ENCODE data around the gene STAT1.

The STAT1 gene

GRCh38 chr2:191013932-191014652 lies at the start of gene STAT1:
Gene STAT1 (minus strand): TSS chr2:191014171. CDS start chr2:191010003, 4,168 bp downstream.
- H3K27ac ChIP-seq (ENCODE audit: low read length): peak within 1 kb of the TSS; percentile 86
- no peaks in the 10 kb centered on the region for H3K27me3 ChIP-seq (ENCODE audit: control insufficient read depth in 1 of 2, insufficient read depth in 2 of 2, low read length in 2 of 2)
- H3K9ac ChIP-seq (ENCODE audit: low read length in 2 of 2): peak within 1 kb of the TSS; percentile 86 to 93
- peaks cover 2 to 11% of the 10 kb centered on the region in 2 donors for H3K36me3 ChIP-seq (ENCODE audit: control insufficient read depth in 2 of 2, insufficient read depth in 2 of 2, low read length in 2 of 2)
- no peaks in the 10 kb centered on the region for H3K9me3 ChIP-seq (ENCODE audit: control insufficient read depth in 2 of 2, low read length in 2 of 2)
- H3K4me3 ChIP-seq (ENCODE audit: low read length in 2 of 2): peak within 1 kb of the TSS; percentile 97 to 99
- H3K4me1 ChIP-seq (ENCODE audit: control insufficient read depth, insufficient read depth, low read length): peaks cover 24% of the 10 kb centered on the region

GRCh38 chr2:191063584-191063983 lies 49.6 kb upstream of the STAT1 start:
- Histone ChIP-seq H3K27me3 (ENCODE audit: control insufficient read depth in 1 of 2, insufficient read depth in 2 of 2, low read length in 2 of 2) (no peaks in the 10 kb centered on the region), H3K4me3 (ENCODE audit: low read length in 2 of 2) (no peak overlapping the region), H3K36me3 (ENCODE audit: control insufficient read depth in 2 of 2, insufficient read depth in 2 of 2, low read length in 2 of 2) (no peaks in the 10 kb centered on the region), H3K9ac (ENCODE audit: low read length in 2 of 2) (no peak overlapping the region), H3K9me3 (ENCODE audit: control insufficient read depth in 2 of 2, low read length in 2 of 2) (no peaks in the 10 kb centered on the region), H3K4me1 (ENCODE audit: control insufficient read depth, insufficient read depth, low read length) (no peaks in the 10 kb centered on the region), H3K27ac (ENCODE audit: low read length) (no peak overlapping the region)

GRCh38 chr2:191061381-191061980 lies 47.5 kb upstream of the STAT1 start:
- no peaks in the 10 kb centered on the region for H3K36me3 ChIP-seq (ENCODE audit: control insufficient read depth in 2 of 2, insufficient read depth in 2 of 2, low read length in 2 of 2)
- H3K4me1 ChIP-seq (ENCODE audit: control insufficient read depth, insufficient read depth, low read length): no peaks in the 10 kb centered on the region
- no peaks in the 10 kb centered on the region for H3K9me3 ChIP-seq (ENCODE audit: control insufficient read depth in 2 of 2, low read length in 2 of 2)
- no peak overlapping the region for H3K9ac ChIP-seq (ENCODE audit: low read length in 2 of 2)
- no peaks in the 10 kb centered on the region for H3K27me3 ChIP-seq (ENCODE audit: control insufficient read depth in 1 of 2, insufficient read depth in 2 of 2, low read length in 2 of 2)
- H3K4me3 ChIP-seq (ENCODE audit: low read length in 2 of 2): no peak overlapping the region
- no peak overlapping the region for H3K27ac ChIP-seq (ENCODE audit: low read length)

- Histone ChIP-seq H3K27ac (ENCODE audit: low read length) (no peak overlapping the region), H3K27me3 (ENCODE audit: control insufficient read depth in 1 of 2, insufficient read depth in 2 of 2, low read length in 2 of 2) (no peaks in the 10 kb centered on the region), H3K4me1 (ENCODE audit: control insufficient read depth, insufficient read depth, low read length) (no peaks in the 10 kb centered on the region), H3K4me3 (ENCODE audit: low read length in 2 of 2) (no peak overlapping the region), H3K36me3 (ENCODE audit: control insufficient read depth in 2 of 2, insufficient read depth in 2 of 2, low read length in 2 of 2) (no peaks in the 10 kb centered on the region), H3K9ac (ENCODE audit: low read length in 2 of 2) (no peak overlapping the region), H3K9me3 (ENCODE audit: control insufficient read depth in 2 of 2, low read length in 2 of 2) (no peaks in the 10 kb centered on the region)
These were observed 45.3 kb upstream of the STAT1 start for GRCh38 chr2:191059308-191059707.

- Histone ChIP-seq H3K4me3 (ENCODE audit: low read length in 2 of 2) (no peak overlapping the region), H3K27ac (ENCODE audit: low read length) (no peak overlapping the region), H3K27me3 (ENCODE audit: control insufficient read depth in 1 of 2, insufficient read depth in 2 of 2, low read length in 2 of 2) (no peaks in the 10 kb centered on the region)
These were observed 42.3 kb upstream of the STAT1 start for GRCh38 chr2:191056228-191056627.

GRCh38 chr2:191053256-191053655 lies 39.3 kb upstream of the STAT1 start:
- no peak overlapping the region for H3K9ac ChIP-seq (ENCODE audit: low read length in 2 of 2)
- H3K36me3 ChIP-seq (ENCODE audit: control insufficient read depth in 2 of 2, insufficient read depth in 2 of 2, low read length in 2 of 2): no peaks in the 10 kb centered on the region
- H3K27ac ChIP-seq (ENCODE audit: low read length): no peak overlapping the region
- H3K9me3 ChIP-seq (ENCODE audit: control insufficient read depth in 2 of 2, low read length in 2 of 2): no peaks in the 10 kb centered on the region
- no peak overlapping the region for H3K4me3 ChIP-seq (ENCODE audit: low read length in 2 of 2)
- H3K27me3 ChIP-seq (ENCODE audit: control insufficient read depth in 1 of 2, insufficient read depth in 2 of 2, low read length in 2 of 2): no peaks in the 10 kb centered on the region
- H3K4me1 ChIP-seq (ENCODE audit: control insufficient read depth, insufficient read depth, low read length): no peaks in the 10 kb centered on the region

More at GRCh38 chr2:191056228-191056627, 42.3 kb upstream of the STAT1 start:
- H3K9me3 ChIP-seq (ENCODE audit: control insufficient read depth in 2 of 2, low read length in 2 of 2): no peaks in the 10 kb centered on the region
- H3K9ac ChIP-seq (ENCODE audit: low read length in 2 of 2): no peak overlapping the region
- no peaks in the 10 kb centered on the region for H3K36me3 ChIP-seq (ENCODE audit: control insufficient read depth in 2 of 2, insufficient read depth in 2 of 2, low read length in 2 of 2)
- no peaks in the 10 kb centered on the region for H3K4me1 ChIP-seq (ENCODE audit: control insufficient read depth, insufficient read depth, low read length)

- H3K27me3 ChIP-seq (ENCODE audit: control insufficient read depth in 1 of 2, insufficient read depth in 2 of 2, low read length in 2 of 2): no peaks in the 10 kb centered on the region
- H3K4me3 ChIP-seq (ENCODE audit: low read length in 2 of 2): no peak overlapping the region
- no peaks in the 10 kb centered on the region for H3K9me3 ChIP-seq (ENCODE audit: control insufficient read depth in 2 of 2, low read length in 2 of 2)
- no peaks in the 10 kb centered on the region for H3K4me1 ChIP-seq (ENCODE audit: control insufficient read depth, insufficient read depth, low read length)
- no peak overlapping the region for H3K9ac ChIP-seq (ENCODE audit: low read length in 2 of 2)
- no peak overlapping the region for H3K27ac ChIP-seq (ENCODE audit: low read length)
- no peaks in the 10 kb centered on the region for H3K36me3 ChIP-seq (ENCODE audit: control insufficient read depth in 2 of 2, insufficient read depth in 2 of 2, low read length in 2 of 2)
These were observed 38.1 kb upstream of the STAT1 start for GRCh38 chr2:191051825-191052778.

GRCh38 chr2:191051177-191051576 lies 37.2 kb upstream of the STAT1 start:
- Histone ChIP-seq H3K36me3 (ENCODE audit: control insufficient read depth in 2 of 2, insufficient read depth in 2 of 2, low read length in 2 of 2) (no peaks in the 10 kb centered on the region), H3K27me3 (ENCODE audit: control insufficient read depth in 1 of 2, insufficient read depth in 2 of 2, low read length in 2 of 2) (no peaks in the 10 kb centered on the region), H3K9ac (ENCODE audit: low read length in 2 of 2) (no peak overlapping the region), H3K4me1 (ENCODE audit: control insufficient read depth, insufficient read depth, low read length) (no peaks in the 10 kb centered on the region), H3K4me3 (ENCODE audit: low read length in 2 of 2) (no peak overlapping the region), H3K27ac (ENCODE audit: low read length) (no peak overlapping the region), H3K9me3 (ENCODE audit: control insufficient read depth in 2 of 2, low read length in 2 of 2) (no peaks in the 10 kb centered on the region)

- Histone ChIP-seq H3K4me1 (ENCODE audit: control insufficient read depth, insufficient read depth, low read length) (no peaks in the 10 kb centered on the region), H3K27ac (ENCODE audit: low read length) (no peak overlapping the region), H3K9me3 (ENCODE audit: control insufficient read depth in 2 of 2, low read length in 2 of 2) (no peaks in the 10 kb centered on the region), H3K4me3 (ENCODE audit: low read length in 2 of 2) (no peak overlapping the region), H3K36me3 (ENCODE audit: control insufficient read depth in 2 of 2, insufficient read depth in 2 of 2, low read length in 2 of 2) (no peaks in the 10 kb centered on the region), H3K9ac (ENCODE audit: low read length in 2 of 2) (no peak overlapping the region), H3K27me3 (ENCODE audit: control insufficient read depth in 1 of 2, insufficient read depth in 2 of 2, low read length in 2 of 2) (no peaks in the 10 kb centered on the region)
These were observed 36.6 kb upstream of the STAT1 start for GRCh38 chr2:191050640-191050987.

- Histone ChIP-seq H3K27ac (ENCODE audit: low read length) (no peak overlapping the region), H3K9ac (ENCODE audit: low read length in 2 of 2) (no peak overlapping the region), H3K27me3 (ENCODE audit: control insufficient read depth in 1 of 2, insufficient read depth in 2 of 2, low read length in 2 of 2) (no peaks in the 10 kb centered on the region), H3K4me3 (ENCODE audit: low read length in 2 of 2) (no peak overlapping the region), H3K4me1 (ENCODE audit: control insufficient read depth, insufficient read depth, low read length) (no peaks in the 10 kb centered on the region), H3K36me3 (ENCODE audit: control insufficient read depth in 2 of 2, insufficient read depth in 2 of 2, low read length in 2 of 2) (no peaks in the 10 kb centered on the region), H3K9me3 (ENCODE audit: control insufficient read depth in 2 of 2, low read length in 2 of 2) (no peaks in the 10 kb centered on the region)
These were observed 36.0 kb upstream of the STAT1 start for GRCh38 chr2:191049728-191050639.

Data from stomach smooth muscle (tissue), 2 donors.